ENCODE measurements around the gene GLI1. TPM values are rescaled to one million over a fixed set of nuclear protein-coding genes. Genes with fewer than 3 reads are reported as not detected.

Gene GLI1
- total RNA-seq (2021; ENCODE audit: unreplicated experiment): 6.4 TPM
- polyA plus RNA-seq (2012): 1.6 and 2.5 TPM in 2 replicates
- Bru-seq, nascent RNA: percentile 35 among the genes with signal in this experiment
- percentile 40 among the genes with signal in this experiment for BruChase-seq, experiment 1, labeled RNA remaining after a 6-hour chase
- percentile 45 among the genes with signal in this experiment for BruChase-seq, experiment 2, labeled RNA remaining after a 2-hour chase
- long read RNA-seq, partial matches to known transcripts: 1 of 2 reads
- long read RNA-seq, other reads (novel, unspliced or antisense): 1 of 2 reads

DNA sequence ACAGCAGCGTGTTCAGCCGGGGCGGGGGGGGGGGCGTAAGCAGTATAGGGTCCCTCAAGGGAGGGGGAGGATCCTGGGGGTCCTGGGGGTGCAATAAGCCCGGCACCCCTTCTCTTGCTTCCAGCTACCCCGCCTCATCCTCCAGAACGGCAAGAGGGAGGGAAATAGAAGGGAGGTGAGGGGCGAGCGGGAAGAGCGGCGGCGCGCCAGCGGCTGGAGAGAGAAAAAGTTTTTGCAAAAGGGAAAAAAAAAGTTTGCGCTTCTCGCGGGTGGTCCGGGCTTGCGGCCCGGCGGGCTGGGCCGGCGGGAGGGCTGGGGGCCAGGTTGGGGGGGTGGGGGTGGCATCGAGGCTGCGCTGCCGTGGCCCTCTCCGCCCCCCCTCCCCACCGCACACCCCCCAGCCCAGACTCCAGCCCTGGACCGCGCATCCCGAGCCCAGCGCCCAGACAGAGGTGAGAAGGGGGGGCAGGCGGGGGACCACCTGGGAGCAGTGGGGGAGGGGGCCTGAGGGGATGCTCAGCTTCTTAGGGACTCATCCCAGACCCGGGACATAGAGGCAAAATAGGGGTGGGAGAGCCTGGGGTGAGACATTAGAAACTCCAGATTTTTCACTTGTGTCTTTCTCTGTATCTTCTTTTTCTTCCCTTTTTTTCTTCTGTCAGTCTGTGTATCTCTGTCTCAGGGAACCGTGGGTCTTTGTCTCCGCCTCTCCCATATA is at the start of gene GLI1:
GLI1 (plus strand) TSS at position 36 of the 718 bp plus-strand sequence. CDS start 3,907 bp downstream, outside the sequence.
- Histone ChIP-seq H3K9me2 (ENCODE audit: insufficient read depth) (no peaks in the 10 kb centered on the region), H3K4me2 (ENCODE audit: low read length) (peak within 1 kb of the TSS; percentile 99), H3K9me3 (ENCODE audit: control insufficient read depth in 1 of 2, insufficient read depth in 1 of 2, low read depth in 1 of 2, low read length in 2 of 2) (no peaks in the 10 kb centered on the region), H3K79me2 (ENCODE audit: insufficient read depth, low read length) (no peaks in the 10 kb centered on the region), H3K27me3 (ENCODE audit: insufficient read depth, low read length) (no peaks in the 10 kb centered on the region), H3K36me3 (ENCODE audit: control insufficient read depth in 1 of 2, insufficient read depth in 2 of 2, low read length in 2 of 2) (no peaks in the 10 kb centered on the region), H3K27ac (ENCODE audit: low read depth, low read length) (peak within 1 kb of the TSS; percentile 65), H4K20me1 (ENCODE audit: insufficient read depth) (no peaks in the 10 kb centered on the region), H2AFZ (ENCODE audit: low read depth, low read length, poor library complexity, severe bottlenecking) (peak within 1 kb of the TSS; percentile 94), H3K4me3 (replicated peaks in 1 of 2; ENCODE audit: low read depth in 1 of 2, low read length in 2 of 2) (peak within 1 kb of the TSS; percentile 75), H3K4me1 (ENCODE audit: control insufficient read depth in 1 of 2, insufficient read depth in 2 of 2, low read length in 2 of 2) (peaks cover 30 to 63% of the 10 kb centered on the region in 2 experiments), H3K9ac (ENCODE audit: low read length) (peak within 1 kb of the TSS; percentile 57)
- TF ChIP-seq SRF (IDR thresholded peaks at IDR 0.05; ENCODE audit: low read depth) (no peak), TCF7L2 (IDR thresholded peaks at IDR 0.05; ENCODE audit: borderline replicate concordance, extremely low read depth, insufficient read depth, insufficient read length) (no peak), RAD21 (IDR thresholded peaks at IDR 0.05; ENCODE audit: low read depth) (no peak), EZH2phosphoT487 (IDR thresholded peaks at IDR 0.05; ENCODE audit: borderline replicate concordance) (no peak), SIN3A (IDR thresholded peaks at IDR 0.05; ENCODE audit: low read depth) (no peak), POLR2A (IDR thresholded peaks at IDR 0.05; ENCODE audit: borderline replicate concordance, extremely low read depth, insufficient read depth, insufficient read length) (no peak), POLR2AphosphoS5 (IDR thresholded peaks at IDR 0.05; ENCODE audit: low read depth, low read length) (no peak), CEBPB (IDR thresholded peaks at IDR 0.05; ENCODE audit: low read depth) (no peak)
- TF ChIP-seq, protein P1, sequence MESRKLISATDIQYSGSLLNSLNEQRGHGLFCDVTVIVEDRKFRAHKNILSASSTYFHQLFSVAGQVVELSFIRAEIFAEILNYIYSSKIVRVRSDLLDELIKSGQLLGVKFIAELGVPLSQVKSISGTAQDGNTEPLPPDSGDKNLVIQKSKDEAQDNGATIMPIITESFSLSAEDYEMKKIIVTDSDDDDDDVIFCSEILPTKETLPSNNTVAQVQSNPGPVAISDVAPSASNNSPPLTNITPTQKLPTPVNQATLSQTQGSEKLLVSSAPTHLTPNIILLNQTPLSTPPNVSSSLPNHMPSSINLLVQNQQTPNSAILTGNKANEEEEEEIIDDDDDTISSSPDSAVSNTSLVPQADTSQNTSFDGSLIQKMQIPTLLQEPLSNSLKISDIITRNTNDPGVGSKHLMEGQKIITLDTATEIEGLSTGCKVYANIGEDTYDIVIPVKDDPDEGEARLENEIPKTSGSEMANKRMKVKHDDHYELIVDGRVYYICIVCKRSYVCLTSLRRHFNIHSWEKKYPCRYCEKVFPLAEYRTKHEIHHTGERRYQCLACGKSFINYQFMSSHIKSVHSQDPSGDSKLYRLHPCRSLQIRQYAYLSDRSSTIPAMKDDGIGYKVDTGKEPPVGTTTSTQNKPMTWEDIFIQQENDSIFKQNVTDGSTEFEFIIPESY (IDR thresholded peaks at IDR 0.05; ENCODE audit: extremely low read depth, insufficient replicate concordance, low read length): no peak
- TF ChIP-seq, protein P2, sequence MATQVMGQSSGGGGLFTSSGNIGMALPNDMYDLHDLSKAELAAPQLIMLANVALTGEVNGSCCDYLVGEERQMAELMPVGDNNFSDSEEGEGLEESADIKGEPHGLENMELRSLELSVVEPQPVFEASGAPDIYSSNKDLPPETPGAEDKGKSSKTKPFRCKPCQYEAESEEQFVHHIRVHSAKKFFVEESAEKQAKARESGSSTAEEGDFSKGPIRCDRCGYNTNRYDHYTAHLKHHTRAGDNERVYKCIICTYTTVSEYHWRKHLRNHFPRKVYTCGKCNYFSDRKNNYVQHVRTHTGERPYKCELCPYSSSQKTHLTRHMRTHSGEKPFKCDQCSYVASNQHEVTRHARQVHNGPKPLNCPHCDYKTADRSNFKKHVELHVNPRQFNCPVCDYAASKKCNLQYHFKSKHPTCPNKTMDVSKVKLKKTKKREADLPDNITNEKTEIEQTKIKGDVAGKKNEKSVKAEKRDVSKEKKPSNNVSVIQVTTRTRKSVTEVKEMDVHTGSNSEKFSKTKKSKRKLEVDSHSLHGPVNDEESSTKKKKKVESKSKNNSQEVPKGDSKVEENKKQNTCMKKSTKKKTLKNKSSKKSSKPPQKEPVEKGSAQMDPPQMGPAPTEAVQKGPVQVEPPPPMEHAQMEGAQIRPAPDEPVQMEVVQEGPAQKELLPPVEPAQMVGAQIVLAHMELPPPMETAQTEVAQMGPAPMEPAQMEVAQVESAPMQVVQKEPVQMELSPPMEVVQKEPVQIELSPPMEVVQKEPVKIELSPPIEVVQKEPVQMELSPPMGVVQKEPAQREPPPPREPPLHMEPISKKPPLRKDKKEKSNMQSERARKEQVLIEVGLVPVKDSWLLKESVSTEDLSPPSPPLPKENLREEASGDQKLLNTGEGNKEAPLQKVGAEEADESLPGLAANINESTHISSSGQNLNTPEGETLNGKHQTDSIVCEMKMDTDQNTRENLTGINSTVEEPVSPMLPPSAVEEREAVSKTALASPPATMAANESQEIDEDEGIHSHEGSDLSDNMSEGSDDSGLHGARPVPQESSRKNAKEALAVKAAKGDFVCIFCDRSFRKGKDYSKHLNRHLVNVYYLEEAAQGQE (IDR thresholded peaks at IDR 0.05; ENCODE audit: low read depth): no peak
- no TSS peak for BruUV-seq (replicated peaks)
- peak; percentile 21 for ATAC-seq
- DNase-seq (ENCODE audit: low read depth, low spot score): no peak
- ChIA-PET POLR2A (no interaction called here), RAD21 (ENCODE audit: low non-redundant PET in 1 of 2, low total read pairs in 2 of 2, uncharacterized antibody in 2 of 2, unreplicated experiment in 2 of 2) (no interaction called here), CTCF (interaction anchor here (1.0 to 1.6 kb wide), 9 partner anchors 9 to 332 kb away, joined by 3 to 11 read pairs (median 4); partner anchors contain the start of genes LRP1 and SHMT2)
- intact Hi-C loops (cut with micrococcal nuclease): loop anchor here (2.0 to 5.0 kb wide), 2 partner anchors 27 to 373 kb away; partner anchors contain the start of gene NAB2

All from HCT116 (cell line).